ENCODE measurements around the gene SOX8.
"Not testable (repeated sequence)": the region's sequence is repeated elsewhere in the genome, so short reads cannot be mapped to it uniquely, and the experiment has no call there.

The SOX8 gene

GRCh38 chr16:1008085-1008484 lies 26.5 kb downstream of the SOX8 start:
- DNase-seq (ENCODE audit: low read depth): no peak

DNA sequence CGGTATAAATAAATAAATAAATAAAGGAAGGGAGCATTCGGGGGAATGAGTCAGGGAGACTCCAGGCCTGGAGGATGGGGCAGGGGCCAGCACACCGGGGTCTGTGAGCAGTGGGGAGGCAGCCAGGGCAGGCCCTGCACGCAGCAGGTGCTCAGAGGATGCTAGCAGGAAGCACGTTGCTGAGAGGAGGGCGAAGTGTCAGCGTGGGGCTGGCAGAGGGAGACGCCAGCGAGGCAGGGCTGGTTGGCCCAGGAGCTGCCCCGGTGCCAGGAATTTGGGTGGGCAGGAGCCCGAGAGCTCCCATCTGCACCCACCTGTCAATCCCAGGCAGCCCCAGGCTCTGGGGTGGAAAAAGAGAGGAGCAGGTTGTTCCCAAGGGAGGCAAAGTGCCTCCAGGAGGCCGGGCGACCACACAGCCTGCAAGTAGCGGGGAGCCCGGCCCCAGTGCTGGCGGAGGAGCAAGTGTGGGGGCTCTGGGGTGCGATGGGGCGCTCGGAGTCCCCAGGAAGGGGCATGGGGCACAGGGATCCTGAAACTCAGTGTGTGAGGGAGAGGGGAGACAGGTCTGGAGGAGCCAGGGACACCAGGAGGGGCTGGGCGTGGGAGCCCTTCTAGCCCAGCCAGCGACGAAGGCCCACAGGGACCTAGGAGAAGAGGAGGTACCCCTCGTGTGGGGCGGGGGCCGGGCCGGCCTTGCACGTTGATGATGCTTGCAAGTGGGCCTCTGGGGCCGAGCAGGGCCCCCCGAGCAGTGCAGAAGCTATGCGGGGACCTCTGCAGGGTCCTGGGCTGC lies 28.0 kb downstream of the SOX8 start:
- no peak for DNase-seq (ENCODE audit: low read depth)

DNA sequence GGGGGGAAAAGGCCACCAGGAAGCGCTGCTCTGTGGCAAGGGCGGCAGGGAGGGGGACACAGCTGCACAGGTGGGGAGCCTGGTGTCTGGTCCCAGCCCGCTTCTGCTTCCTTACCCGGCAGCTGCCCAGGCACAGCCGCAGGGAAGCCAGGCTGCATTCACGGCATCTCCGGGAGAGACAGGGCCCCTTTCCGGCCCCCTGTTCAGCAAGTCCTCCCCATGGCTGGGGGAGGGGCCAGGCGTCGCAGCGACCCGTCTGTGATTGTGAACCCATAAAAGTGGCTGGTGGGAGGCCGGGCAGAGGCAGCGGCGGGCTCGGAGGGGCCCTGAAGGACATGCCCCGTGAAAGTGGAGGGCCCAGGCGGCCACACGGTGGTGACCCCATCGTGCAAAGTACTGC lies 28.7 kb downstream of the SOX8 start:
- DNase-seq (ENCODE audit: low read depth): no peak

- no peak for DNase-seq (ENCODE audit: low read depth)
These were observed 29.2 kb downstream of the SOX8 start for GRCh38 chr16:1010815-1011214.

DNA sequence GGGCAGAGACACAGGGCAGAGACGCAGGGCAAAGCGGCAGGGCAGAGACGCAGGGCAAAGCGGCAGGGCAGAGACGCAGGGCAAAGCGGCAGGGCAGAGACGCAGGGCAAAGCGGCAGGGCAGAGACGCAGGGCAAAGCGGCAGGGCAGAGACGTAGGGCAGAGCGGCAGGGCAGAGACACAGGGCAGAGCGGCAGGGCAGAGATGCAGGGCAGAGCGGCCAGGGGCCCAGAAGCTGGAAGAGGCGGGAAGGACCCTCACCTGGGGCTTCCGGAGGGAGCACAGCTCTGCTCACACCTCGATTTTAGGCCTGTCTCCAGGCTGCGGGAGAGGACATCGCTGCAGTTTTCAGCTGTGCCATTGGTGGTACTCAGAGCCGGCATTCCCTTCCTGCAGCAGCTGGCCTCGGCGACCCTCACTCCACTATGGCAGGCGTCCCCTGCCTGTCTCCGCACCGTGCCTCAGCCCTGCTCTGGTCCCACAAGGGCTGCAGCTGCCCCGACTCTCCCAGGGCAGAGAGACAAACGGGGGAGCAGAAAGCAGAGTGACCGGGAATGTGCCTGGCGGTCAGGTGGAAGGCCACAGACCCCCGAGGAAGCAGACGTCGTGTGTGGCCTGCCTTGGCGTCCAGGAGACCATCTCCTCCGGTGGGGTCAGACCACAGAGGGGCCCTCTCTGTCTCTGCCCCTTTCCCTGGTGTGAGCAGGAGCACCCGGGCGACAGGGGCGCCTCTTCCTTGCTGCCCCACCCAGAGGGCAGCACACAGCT lies 29.9 kb downstream of the SOX8 start:
- DNase-seq (ENCODE audit: low read depth): no peak

DNA sequence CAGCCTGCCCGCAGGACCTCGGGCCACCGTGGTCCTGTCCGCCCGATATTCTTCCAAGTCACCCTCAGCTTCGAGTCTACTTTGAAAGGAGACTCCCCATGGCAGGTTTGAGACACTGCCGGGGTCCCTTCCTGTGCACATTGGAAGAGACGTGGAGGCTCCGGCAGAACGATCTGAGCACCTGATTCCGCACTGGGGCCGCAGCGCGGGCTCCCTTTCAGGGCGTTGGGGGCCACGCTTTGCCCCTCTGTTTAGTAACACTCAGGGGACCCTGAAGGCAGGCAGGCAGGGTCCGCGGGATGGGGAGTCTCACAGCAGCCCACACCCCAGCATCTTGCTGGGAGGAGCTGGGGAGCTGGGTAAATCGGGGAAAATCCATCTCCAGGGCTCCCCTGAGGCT lies 30.6 kb downstream of the SOX8 start:
- DNase-seq (ENCODE audit: low read depth): no peak

GRCh38 chr16:1012722-1013592 lies 31.4 kb downstream of the SOX8 start:
- DNase-seq (ENCODE audit: low read depth): no peak

DNA sequence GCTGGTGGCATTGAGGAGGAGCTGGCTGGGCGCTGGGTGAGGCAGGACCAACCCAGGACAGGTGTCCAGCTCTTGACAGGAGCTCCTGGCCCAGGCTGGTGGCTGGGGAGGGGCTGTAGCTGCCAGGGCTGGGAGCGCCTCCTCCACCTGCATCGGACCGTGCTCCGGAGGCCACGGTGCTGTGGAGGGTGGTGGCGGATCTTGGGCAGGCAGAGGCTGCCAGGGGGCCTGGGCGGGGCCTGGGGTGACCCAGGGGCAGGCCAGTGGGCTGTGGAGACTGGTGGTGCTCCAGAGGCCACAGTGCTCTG lies 32.0 kb downstream of the SOX8 start:
- no peak for DNase-seq (ENCODE audit: low read depth)

DNA sequence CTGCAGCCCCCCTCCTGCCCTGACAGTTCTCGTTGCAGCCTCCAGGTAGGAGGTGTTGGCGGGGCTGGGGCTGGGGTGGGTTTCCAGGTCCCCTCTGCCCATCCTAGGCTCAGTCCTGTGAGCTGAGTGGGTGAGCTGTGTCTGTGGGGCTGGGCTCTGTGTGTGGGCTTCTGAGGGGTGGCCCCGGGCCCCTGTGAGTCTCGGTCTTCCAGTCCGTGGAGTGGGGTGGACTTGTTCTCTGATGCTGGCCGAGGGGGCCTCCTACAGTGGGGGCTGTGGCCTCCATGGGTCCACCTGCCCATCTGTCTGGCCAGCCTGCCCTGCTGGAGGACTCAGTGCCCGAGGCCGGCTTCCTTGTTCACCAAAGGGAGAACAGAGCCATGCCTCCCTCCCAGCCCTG lies 32.7 kb downstream of the SOX8 start:
- DNase-seq (ENCODE audit: low read depth): no peak

- DNase-seq (ENCODE audit: low read depth): no peak
These were observed 33.4 kb downstream of the SOX8 start for GRCh38 chr16:1014771-1015495.

- no peak for DNase-seq (ENCODE audit: low read depth)
These were observed 37.1 kb downstream of the SOX8 start for GRCh38 chr16:1018447-1019198.

GRCh38 chr16:1019231-1020090 lies 37.9 kb downstream of the SOX8 start:
- peak; percentile 21 for DNase-seq (ENCODE audit: low read depth)

- no peak for DNase-seq (ENCODE audit: low read depth)
These were observed 38.5 kb downstream of the SOX8 start for GRCh38 chr16:1020091-1020399.

DNA sequence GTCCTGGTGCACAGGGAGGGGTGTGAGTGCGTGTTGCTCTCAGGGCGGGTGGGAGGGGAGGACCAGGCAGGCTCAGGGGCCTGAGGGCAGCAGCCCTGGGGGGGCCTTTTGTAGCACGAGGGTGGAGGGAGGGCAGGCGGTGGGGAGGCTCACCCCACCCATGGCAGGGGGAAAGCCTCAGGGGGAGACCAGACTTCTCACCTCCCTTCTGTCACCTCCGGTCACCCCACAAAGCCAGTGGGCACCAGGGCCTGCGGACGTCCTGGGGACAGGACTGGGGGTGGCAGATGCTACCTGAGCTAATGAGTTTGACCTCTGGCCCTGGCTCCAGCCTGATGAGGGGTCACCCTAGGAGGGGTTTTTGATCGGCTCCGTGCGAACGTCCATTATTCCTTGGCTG lies 39.0 kb downstream of the SOX8 start:
- no peak for DNase-seq (ENCODE audit: low read depth)

- DNase-seq (ENCODE audit: low read depth): no peak
These were observed 40.1 kb downstream of the SOX8 start for GRCh38 chr16:1021553-1022160.

DNA sequence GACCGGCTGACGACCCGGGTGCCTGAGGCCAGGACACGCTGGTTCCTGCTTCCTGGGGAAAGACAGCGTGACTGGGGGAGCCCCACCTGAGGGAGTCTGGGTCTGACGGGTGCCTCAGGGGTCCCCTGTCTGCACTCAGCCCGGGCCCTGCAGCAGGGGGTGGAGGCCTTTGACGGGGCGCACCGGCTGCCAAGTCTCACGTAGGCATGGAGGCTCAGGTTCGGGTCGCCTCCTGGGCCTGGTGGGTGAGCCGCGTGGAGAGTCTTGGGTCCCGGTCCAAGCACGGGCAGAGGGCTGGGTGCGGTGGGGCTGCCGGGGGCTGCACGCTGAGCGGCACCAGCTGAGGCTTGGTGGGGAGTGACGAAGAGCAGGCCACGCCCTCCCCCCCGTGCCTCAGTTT lies 40.9 kb downstream of the SOX8 start:
- DNase-seq (ENCODE audit: low read depth): no peak

DNA sequence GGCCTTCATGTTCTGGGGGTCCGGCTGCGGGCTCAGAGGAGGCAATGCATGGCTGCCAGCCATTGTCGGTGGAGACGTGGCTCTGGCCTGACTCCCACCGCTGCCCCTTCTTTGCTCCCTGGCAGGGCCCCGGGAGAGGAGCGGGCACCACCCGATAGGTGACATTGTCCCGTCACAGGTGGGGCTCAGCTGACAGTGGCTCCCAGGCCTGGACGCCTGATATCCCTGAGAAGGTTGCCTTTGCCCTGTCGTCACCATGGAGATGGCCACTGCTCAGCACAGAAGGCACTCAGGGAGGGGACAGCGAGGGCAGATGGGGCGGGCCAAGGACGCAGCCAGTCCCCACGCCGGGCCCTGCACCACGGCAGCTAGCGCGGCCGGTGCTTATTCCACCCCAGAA lies 42.6 kb downstream of the SOX8 start:
- DNase-seq (ENCODE audit: low read depth): no peak

DNA sequence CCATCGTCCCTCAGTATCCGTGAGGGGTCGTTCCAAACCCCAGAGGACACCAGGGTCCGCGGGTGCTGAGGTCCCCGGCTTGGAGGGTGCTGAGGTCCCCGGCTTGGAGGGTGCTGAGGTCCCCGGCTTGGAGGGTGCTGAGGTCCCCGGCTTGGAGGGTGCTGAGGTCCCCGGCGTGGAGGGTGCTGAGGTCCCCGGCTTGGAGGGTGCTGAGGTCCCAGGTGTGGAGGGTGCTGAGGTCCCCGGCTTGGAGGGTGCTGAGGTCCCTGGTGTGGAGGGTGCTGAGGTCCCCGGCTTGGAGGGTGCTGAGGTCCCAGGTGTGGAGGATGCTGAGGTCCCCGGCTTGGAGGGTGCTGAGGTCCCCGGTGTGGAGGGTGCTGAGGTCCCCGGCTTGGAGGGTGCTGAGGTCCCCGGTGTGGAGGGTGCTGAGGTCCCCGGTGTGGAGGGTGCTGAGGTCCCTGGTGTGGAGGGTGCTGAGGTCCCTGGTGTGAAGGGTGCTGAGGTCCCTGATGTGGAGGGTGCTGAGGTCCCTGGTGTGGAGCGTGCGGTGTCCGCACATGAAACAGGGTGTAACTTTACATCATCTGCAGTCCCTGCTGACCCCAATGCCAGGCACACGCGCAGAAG lies 43.7 kb downstream of the SOX8 start:
- not testable (repeated sequence) for DNase-seq (ENCODE audit: low read depth)

- no peak for DNase-seq (ENCODE audit: low read depth)
These were observed 44.6 kb downstream of the SOX8 start for GRCh38 chr16:1026057-1026783.

Measured in stromal cell of bone marrow (primary cell).